ENCODE data around the gene TMEM123.
A peak's percentile ranks its signal among the peaks of the same experiment; 100 is the strongest.

TMEM123 gene

DNA sequence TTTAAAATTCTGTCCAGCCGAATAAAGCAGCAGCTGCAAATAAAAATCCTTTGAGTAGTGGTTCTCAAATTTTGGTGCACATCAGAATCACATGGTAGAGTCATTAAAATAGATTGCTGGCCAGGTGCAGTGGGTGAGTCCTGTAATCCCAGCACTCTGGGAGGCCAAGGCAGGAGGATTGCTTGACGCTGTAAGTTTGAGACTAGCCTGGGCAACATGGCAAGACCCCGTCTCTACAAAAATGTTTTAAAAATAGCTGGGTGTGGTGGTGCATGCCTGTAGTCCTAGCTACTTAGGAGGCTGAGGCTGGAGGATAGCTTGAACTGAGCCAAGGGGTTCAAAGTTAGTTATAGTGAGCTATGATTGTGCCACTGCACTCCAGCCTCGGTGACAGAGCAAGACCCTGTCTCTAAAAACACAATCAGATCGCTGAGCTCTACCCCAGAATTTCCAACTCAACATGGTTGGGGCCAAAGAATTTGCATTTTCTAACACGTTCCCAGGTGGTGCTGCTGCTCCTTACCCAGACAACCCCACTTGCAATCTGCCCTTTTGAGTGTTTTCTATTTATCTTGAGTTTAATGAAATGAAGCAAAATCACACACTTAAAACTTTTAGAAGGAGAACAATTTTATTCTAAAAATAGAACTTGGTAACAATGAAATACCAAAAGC, 56.7 kb downstream of the TMEM123 start:
- DNase-seq (ENCODE audit: insufficient read length, low spot score) (no peak), FAIRE-seq (no peak)
- TF ChIP-seq POLR2A (IDR thresholded peaks at IDR 0.05; ENCODE audit: low read depth, low read length): no peak

GRCh38 chr11:102393272-102393730, 59.3 kb downstream of the TMEM123 start:
- no peak for FAIRE-seq
- no peak for TF ChIP-seq POLR2A (IDR thresholded peaks at IDR 0.05; ENCODE audit: low read depth, low read length)

DNA sequence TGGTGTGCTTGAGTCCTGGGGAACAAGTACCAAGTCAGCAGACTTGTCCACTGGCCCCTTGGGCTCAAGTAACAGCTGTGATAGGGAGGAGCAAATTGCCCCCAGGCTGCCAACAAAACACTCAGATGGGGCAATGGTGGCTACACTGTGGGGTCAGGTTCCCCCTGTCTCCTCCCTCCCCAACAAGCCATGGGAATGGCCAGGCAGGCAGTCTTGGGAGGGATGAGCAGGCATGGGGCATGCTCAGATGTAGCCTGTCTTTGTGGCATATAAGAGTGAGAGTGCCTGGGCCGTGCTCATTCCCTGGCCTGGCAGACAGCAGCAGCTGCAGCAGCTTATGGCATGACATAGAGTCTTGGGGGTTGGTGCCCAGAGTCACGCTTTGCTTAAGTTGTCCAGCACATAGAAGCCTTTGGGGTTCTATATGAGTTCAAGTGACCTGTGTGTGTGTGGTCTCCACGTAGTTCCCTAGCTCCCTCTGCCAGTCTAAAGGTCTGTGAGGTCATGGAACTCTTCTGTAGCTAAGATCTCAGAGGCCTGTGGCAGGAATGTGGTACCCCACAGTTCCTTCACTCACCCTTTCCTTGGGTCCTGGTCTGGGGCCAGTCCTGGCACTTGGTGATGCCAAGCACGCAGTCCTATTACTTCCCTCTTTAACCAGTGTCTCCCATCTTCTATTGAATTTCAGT, 60.9 kb downstream of the TMEM123 start:
- no peak for DNase-seq (ENCODE audit: insufficient read length, low spot score)
- FAIRE-seq: no peak
- no peak for TF ChIP-seq POLR2A (IDR thresholded peaks at IDR 0.05; ENCODE audit: low read depth, low read length)

More at GRCh38 chr11:102393272-102393730, 59.3 kb downstream of the TMEM123 start:
- DNase-seq (ENCODE audit: insufficient read length, low spot score): no peak

- FAIRE-seq (peak; percentile 62), DNase-seq (ENCODE audit: insufficient read length, low spot score) (peak; percentile 6)
- no peak for TF ChIP-seq POLR2A (IDR thresholded peaks at IDR 0.05; ENCODE audit: low read depth, low read length)
Observed at GRCh38 chr11:102390667-102391465, 61.7 kb downstream of the TMEM123 start.

DNA sequence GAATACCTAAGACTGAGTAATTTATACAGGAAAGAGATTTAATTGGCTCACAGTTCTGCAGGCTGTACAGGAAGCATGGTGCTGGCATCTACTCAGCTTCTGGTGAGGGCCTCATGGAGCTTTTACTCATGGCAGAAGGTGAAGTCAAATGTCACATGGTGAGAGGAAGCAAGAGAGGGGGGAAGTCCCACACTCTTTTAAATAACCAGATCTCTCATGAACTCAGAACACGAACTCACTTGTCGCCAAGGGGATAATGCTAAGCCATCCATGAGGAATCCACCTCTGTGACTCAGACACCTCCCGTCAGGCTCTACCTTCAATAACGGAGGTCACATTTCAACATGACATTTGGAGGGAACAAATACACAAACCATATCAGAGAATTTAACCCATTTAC, 63.3 kb downstream of the TMEM123 start:
- DNase-seq (ENCODE audit: insufficient read length, low spot score) (no peak), FAIRE-seq (no peak)
- TF ChIP-seq POLR2A (IDR thresholded peaks at IDR 0.05; ENCODE audit: low read depth, low read length): no peak

- FAIRE-seq (no peak), DNase-seq (ENCODE audit: insufficient read length, low spot score) (no peak)
- TF ChIP-seq POLR2A (IDR thresholded peaks at IDR 0.05; ENCODE audit: low read depth, low read length): no peak
Observed at GRCh38 chr11:102387043-102387781, 65.4 kb downstream of the TMEM123 start.

DNA sequence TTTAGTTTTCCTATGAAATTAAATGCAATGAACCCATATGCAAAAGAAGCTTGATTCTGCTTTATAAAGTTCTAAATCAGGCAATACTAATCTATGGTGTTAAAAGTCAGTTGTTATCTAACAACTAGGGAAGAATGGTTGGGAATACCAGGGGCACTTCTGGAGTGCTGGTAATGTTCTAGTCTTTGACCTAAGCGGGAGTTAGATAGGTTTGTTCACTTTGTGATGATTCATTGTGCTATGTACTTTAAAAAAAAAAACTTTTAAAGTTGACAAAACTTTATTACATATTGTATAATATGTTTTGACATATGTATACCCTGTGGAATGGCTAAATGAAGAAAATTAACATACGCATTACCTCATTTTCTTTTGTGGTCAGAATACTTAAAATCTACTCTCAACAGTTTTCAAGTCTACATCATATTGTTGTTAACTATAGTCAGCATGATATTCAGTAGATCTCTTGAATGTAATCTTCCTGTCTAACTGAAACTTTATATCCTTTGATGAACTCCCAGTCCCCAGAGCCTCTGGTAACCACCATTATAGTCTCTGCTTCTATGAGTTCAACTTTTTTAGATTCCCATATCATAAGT, 66.3 kb downstream of the TMEM123 start:
- no peak for TF ChIP-seq POLR2A (IDR thresholded peaks at IDR 0.05; ENCODE audit: low read depth, low read length)
- FAIRE-seq (no peak), DNase-seq (ENCODE audit: insufficient read length, low spot score) (no peak)

DNA sequence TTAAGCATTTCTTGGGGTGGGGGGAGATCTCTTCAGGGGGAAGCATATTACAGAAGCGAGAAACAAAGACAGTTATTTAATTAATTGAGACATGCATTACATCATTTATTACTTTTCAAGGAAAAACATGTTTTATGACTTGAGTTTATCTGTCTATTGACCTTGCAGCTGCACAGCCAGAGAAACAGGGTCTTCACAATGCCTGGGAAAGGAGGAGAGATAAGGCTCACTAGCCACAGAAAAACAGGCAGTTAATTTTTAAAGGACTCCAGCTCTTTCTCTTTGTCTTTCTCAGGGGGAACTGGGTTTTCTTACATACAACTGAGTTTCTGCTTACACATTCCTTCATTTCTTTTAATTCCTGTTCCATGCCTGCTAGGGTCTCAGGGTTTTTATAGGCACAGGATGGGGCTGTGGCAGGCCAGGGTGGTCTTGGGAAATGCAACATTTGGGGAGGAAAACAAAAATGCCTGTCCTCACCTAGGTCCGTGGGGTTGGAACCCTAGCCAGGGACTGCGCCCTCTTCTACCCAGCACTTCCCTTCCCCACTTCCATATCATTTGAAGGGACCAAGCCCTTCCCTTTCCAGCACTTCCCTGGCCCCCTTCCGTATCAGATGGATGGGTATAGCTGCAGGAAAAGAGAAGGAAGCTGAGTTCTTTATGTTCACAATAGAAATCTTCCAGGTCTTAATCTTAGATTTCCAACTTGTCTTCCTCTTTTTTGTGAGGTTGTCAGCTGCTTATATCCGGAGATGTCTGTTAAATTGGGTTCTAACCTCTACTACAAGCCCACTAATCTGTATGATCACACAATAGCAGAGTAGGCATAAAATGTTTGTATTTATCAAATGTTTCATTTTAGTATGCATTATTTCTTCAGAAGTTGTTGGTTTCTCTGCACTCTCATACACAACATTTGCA, 67.2 kb downstream of the TMEM123 start:
- DNase-seq (ENCODE audit: insufficient read length, low spot score) (no peak), FAIRE-seq (no peak)
- no peak for TF ChIP-seq POLR2A (IDR thresholded peaks at IDR 0.05; ENCODE audit: low read depth, low read length)

DNA sequence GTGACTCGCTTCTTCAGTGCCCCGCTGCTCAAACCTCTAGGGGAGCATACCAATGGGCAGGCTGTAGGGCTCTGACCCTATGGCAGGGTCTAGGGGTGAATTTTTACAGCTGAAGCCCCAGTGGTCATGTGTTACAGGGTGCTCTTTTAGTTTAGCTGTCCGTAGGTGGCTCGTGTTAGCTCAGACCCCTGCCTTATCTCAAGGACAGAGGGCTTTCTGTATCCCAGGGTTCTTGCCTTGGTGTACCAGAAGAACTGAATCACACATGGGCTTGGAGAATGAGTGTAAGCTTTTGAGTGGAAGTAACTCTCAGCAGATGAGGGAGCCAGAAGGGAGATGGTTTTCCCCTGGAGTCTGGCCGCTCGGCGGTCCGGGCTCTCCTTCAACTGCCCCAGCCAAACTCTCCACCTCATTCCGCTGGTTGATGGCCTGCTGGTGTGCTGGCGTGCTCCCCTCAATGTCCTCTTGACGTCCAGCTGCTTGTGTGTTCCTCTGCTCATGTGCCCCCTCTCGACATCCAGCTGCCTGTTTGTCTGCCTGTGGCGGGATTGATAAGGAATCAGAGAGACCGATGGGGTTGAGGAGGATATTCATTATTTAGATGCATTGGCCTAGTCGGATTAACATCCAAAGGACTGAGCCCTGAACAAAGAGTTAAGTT, 68.0 kb downstream of the TMEM123 start:
- FAIRE-seq: no peak
- DNase-seq (ENCODE audit: insufficient read length, low spot score): no peak
- no peak for TF ChIP-seq POLR2A (IDR thresholded peaks at IDR 0.05; ENCODE audit: low read depth, low read length)

GRCh38 chr11:102383839-102384238, 68.7 kb downstream of the TMEM123 start:
- FAIRE-seq (no peak), DNase-seq (ENCODE audit: insufficient read length, low spot score) (no peak)
- TF ChIP-seq POLR2A (IDR thresholded peaks at IDR 0.05; ENCODE audit: low read depth, low read length): no peak

GRCh38 chr11:102382384-102382783, 70.2 kb downstream of the TMEM123 start:
- no peak for TF ChIP-seq POLR2A (IDR thresholded peaks at IDR 0.05; ENCODE audit: low read depth, low read length)
- FAIRE-seq (no peak), DNase-seq (ENCODE audit: insufficient read length, low spot score) (no peak)

- DNase-seq (ENCODE audit: insufficient read length, low spot score): no peak
- no peak for FAIRE-seq
- no peak for TF ChIP-seq POLR2A (IDR thresholded peaks at IDR 0.05; ENCODE audit: low read depth, low read length)
Observed at GRCh38 chr11:102378818-102379217, 73.7 kb downstream of the TMEM123 start.

All from H54 (cell line).